ENCODE results near the gene MFAP3L.

Gene MFAP3L

GRCh38 chr4:170025523-170026252, 507 bp downstream of the MFAP3L start:
- H2BK5ac ChIP-seq (ENCODE audit: low read depth, low read length, poor library complexity, severe bottlenecking): no peak overlapping the region
- no peaks in the 10 kb centered on the region for H3K9me3 ChIP-seq (ENCODE audit: control insufficient read depth, low read length)
- peak overlapping the region; percentile 87 for H2AFZ ChIP-seq (ENCODE audit: low read depth, low read length)
- H3K14ac ChIP-seq (ENCODE audit: low read length in 2 of 2): peak overlapping the region in 1 of 2 experiments; percentile 35
- H3K27me3 ChIP-seq (ENCODE audit: control insufficient read depth in 1 of 2, insufficient read depth in 1 of 2, low read length in 2 of 2): peaks cover 0 to 4% of the 10 kb centered on the region in 2 experiments
- H2BK12ac ChIP-seq (ENCODE audit: low read length in 2 of 2): peak overlapping the region in 1 of 2 experiments; percentile 67
- H2BK120ac ChIP-seq (ENCODE audit: low read depth, low read length): no peak overlapping the region
- no peaks in the 10 kb centered on the region for H3K36me3 ChIP-seq (ENCODE audit: control insufficient read depth in 1 of 2, insufficient read depth in 2 of 2, low read depth in 1 of 2, low read length in 2 of 2)
- H4K8ac ChIP-seq (ENCODE audit: low read length): peak overlapping the region; percentile 27
- 5% methylated on average over 60 of the region's 74 CpGs for WGBS
- H3K18ac ChIP-seq (ENCODE audit: low read depth in 1 of 2, low read length in 2 of 2): peak overlapping the region; percentile 59 to 87
- H3K4me3 ChIP-seq (ENCODE audit: insufficient read depth in 1 of 2, low read depth in 1 of 2, low read length in 2 of 2): peak overlapping the region; percentile 76 to 83
- peaks cover 2% of the 10 kb centered on the region for H3K79me1 ChIP-seq (replicated peaks; ENCODE audit: low read length, poor library complexity, severe bottlenecking)
- peak overlapping the region in 1 of 2 experiments; percentile 29 for H3K23ac ChIP-seq (ENCODE audit: low read length in 2 of 2)
- DNase-seq: no peak
- H3K4me1 ChIP-seq (ENCODE audit: control insufficient read depth, insufficient read depth, low read depth, low read length): peaks cover 11% of the 10 kb centered on the region
- peak overlapping the region; percentile 77 for H3K9ac ChIP-seq (ENCODE audit: low read length)
- H3K27ac ChIP-seq (ENCODE audit: low read length, poor library complexity, severe bottlenecking): no peak overlapping the region
- no peak overlapping the region for H2AK5ac ChIP-seq (ENCODE audit: low read length, severe bottlenecking)
- H2BK15ac ChIP-seq (ENCODE audit: low read depth, poor library complexity, severe bottlenecking): peak overlapping the region; percentile 86
- H3K4ac ChIP-seq (ENCODE audit: low read depth in 1 of 2, low read length in 2 of 2): peak overlapping the region in 1 of 2 experiments; percentile 5
- peak overlapping the region; percentile 93 for H3K4me2 ChIP-seq (ENCODE audit: low read length, poor library complexity, severe bottlenecking)
- no peak overlapping the region for H4K91ac ChIP-seq (ENCODE audit: low read length)

GRCh38 chr4:170022211-170022610, 4.0 kb downstream of the MFAP3L start:
- Histone ChIP-seq H4K91ac (ENCODE audit: low read length) (no peak overlapping the region), H3K4me1 (ENCODE audit: control insufficient read depth, insufficient read depth, low read depth, low read length) (peaks cover 7% of the 10 kb centered on the region), H2BK5ac (ENCODE audit: low read depth, low read length, poor library complexity, severe bottlenecking) (no peak overlapping the region), H3K4me2 (ENCODE audit: low read length, poor library complexity, severe bottlenecking) (no peak overlapping the region), H3K4ac (ENCODE audit: low read depth in 1 of 2, low read length in 2 of 2) (no peak overlapping the region), H3K36me3 (ENCODE audit: control insufficient read depth in 1 of 2, insufficient read depth in 2 of 2, low read depth in 1 of 2, low read length in 2 of 2) (no peaks in the 10 kb centered on the region), H3K9ac (ENCODE audit: low read length) (no peak overlapping the region), H3K9me3 (ENCODE audit: control insufficient read depth, low read length) (no peaks in the 10 kb centered on the region), H3K23ac (ENCODE audit: low read length in 2 of 2) (no peak overlapping the region), H2AK5ac (ENCODE audit: low read length, severe bottlenecking) (no peak overlapping the region), H3K18ac (ENCODE audit: low read depth in 1 of 2, low read length in 2 of 2) (no peak overlapping the region), H3K14ac (ENCODE audit: low read length in 2 of 2) (no peak overlapping the region), H3K4me3 (ENCODE audit: insufficient read depth in 1 of 2, low read depth in 1 of 2, low read length in 2 of 2) (no peak overlapping the region), H3K27ac (ENCODE audit: low read length, poor library complexity, severe bottlenecking) (no peak overlapping the region), H4K8ac (ENCODE audit: low read length) (no peak overlapping the region), H3K27me3 (ENCODE audit: control insufficient read depth in 1 of 2, insufficient read depth in 1 of 2, low read length in 2 of 2) (no peaks in the 10 kb centered on the region), H2BK15ac (ENCODE audit: low read depth, poor library complexity, severe bottlenecking) (no peak overlapping the region), H2BK120ac (ENCODE audit: low read depth, low read length) (no peak overlapping the region), H2AFZ (ENCODE audit: low read depth, low read length) (no peak overlapping the region), H3K79me1 (replicated peaks; ENCODE audit: low read length, poor library complexity, severe bottlenecking) (peaks cover 5% of the 10 kb centered on the region), H2BK12ac (ENCODE audit: low read length in 2 of 2) (no peak overlapping the region)
- 89% methylated on average over 2 of the region's 2 CpGs for WGBS
- DNase-seq: no peak

GRCh38 chr4:170017252-170017651, 8.9 kb downstream of the MFAP3L start:
- no peak overlapping the region for H4K91ac ChIP-seq (ENCODE audit: low read length)
- WGBS: 85% methylated on average over 2 of the region's 3 CpGs
- no peak for DNase-seq

GRCh38 chr4:170015285-170015684, 10.9 kb downstream of the MFAP3L start:
- H3K27ac ChIP-seq (ENCODE audit: low read length, poor library complexity, severe bottlenecking): no peak overlapping the region
- WGBS: 94% methylated on average over 4 of the region's 4 CpGs
- H2BK120ac ChIP-seq (ENCODE audit: low read depth, low read length): no peak overlapping the region
- H3K4me2 ChIP-seq (ENCODE audit: low read length, poor library complexity, severe bottlenecking): no peak overlapping the region
- H2AFZ ChIP-seq (ENCODE audit: low read depth, low read length): no peak overlapping the region
- H3K4me3 ChIP-seq (ENCODE audit: insufficient read depth in 1 of 2, low read depth in 1 of 2, low read length in 2 of 2): no peak overlapping the region
- H3K79me1 ChIP-seq (replicated peaks; ENCODE audit: low read length, poor library complexity, severe bottlenecking): peaks cover 9% of the 10 kb centered on the region
- H3K36me3 ChIP-seq (ENCODE audit: control insufficient read depth in 1 of 2, insufficient read depth in 2 of 2, low read depth in 1 of 2, low read length in 2 of 2): no peaks in the 10 kb centered on the region
- no peak overlapping the region for H4K91ac ChIP-seq (ENCODE audit: low read length)
- no peak overlapping the region for H3K4ac ChIP-seq (ENCODE audit: low read depth in 1 of 2, low read length in 2 of 2)
- H3K9me3 ChIP-seq (ENCODE audit: control insufficient read depth, low read length): no peaks in the 10 kb centered on the region
- H3K4me1 ChIP-seq (ENCODE audit: control insufficient read depth, insufficient read depth, low read depth, low read length): no peaks in the 10 kb centered on the region
- H3K9ac ChIP-seq (ENCODE audit: low read length): no peak overlapping the region
- no peak overlapping the region for H4K8ac ChIP-seq (ENCODE audit: low read length)
- H3K14ac ChIP-seq (ENCODE audit: low read length in 2 of 2): no peak overlapping the region
- DNase-seq: no peak
- no peak overlapping the region for H3K23ac ChIP-seq (ENCODE audit: low read length in 2 of 2)
- no peak overlapping the region for H2BK15ac ChIP-seq (ENCODE audit: low read depth, poor library complexity, severe bottlenecking)
- H2BK5ac ChIP-seq (ENCODE audit: low read depth, low read length, poor library complexity, severe bottlenecking): no peak overlapping the region
- H3K18ac ChIP-seq (ENCODE audit: low read depth in 1 of 2, low read length in 2 of 2): no peak overlapping the region
- H2BK12ac ChIP-seq (ENCODE audit: low read length in 2 of 2): no peak overlapping the region
- H3K27me3 ChIP-seq (ENCODE audit: control insufficient read depth in 1 of 2, insufficient read depth in 1 of 2, low read length in 2 of 2): no peaks in the 10 kb centered on the region
- no peak overlapping the region for H2AK5ac ChIP-seq (ENCODE audit: low read length, severe bottlenecking)

More at GRCh38 chr4:170017252-170017651, 8.9 kb downstream of the MFAP3L start:
- Histone ChIP-seq H4K8ac (ENCODE audit: low read length) (no peak overlapping the region), H2BK5ac (ENCODE audit: low read depth, low read length, poor library complexity, severe bottlenecking) (no peak overlapping the region), H3K14ac (ENCODE audit: low read length in 2 of 2) (no peak overlapping the region), H3K23ac (ENCODE audit: low read length in 2 of 2) (no peak overlapping the region), H2AK5ac (ENCODE audit: low read length, severe bottlenecking) (no peak overlapping the region), H2BK12ac (ENCODE audit: low read length in 2 of 2) (no peak overlapping the region), H2BK120ac (ENCODE audit: low read depth, low read length) (no peak overlapping the region), H3K4me2 (ENCODE audit: low read length, poor library complexity, severe bottlenecking) (no peak overlapping the region), H3K18ac (ENCODE audit: low read depth in 1 of 2, low read length in 2 of 2) (no peak overlapping the region), H3K27me3 (ENCODE audit: control insufficient read depth in 1 of 2, insufficient read depth in 1 of 2, low read length in 2 of 2) (no peaks in the 10 kb centered on the region), H3K9me3 (ENCODE audit: control insufficient read depth, low read length) (no peaks in the 10 kb centered on the region), H3K79me1 (replicated peaks; ENCODE audit: low read length, poor library complexity, severe bottlenecking) (peaks cover 9% of the 10 kb centered on the region), H3K9ac (ENCODE audit: low read length) (no peak overlapping the region), H3K4ac (ENCODE audit: low read depth in 1 of 2, low read length in 2 of 2) (no peak overlapping the region), H3K36me3 (ENCODE audit: control insufficient read depth in 1 of 2, insufficient read depth in 2 of 2, low read depth in 1 of 2, low read length in 2 of 2) (no peaks in the 10 kb centered on the region), H3K4me3 (ENCODE audit: insufficient read depth in 1 of 2, low read depth in 1 of 2, low read length in 2 of 2) (no peak overlapping the region), H3K27ac (ENCODE audit: low read length, poor library complexity, severe bottlenecking) (no peak overlapping the region), H2AFZ (ENCODE audit: low read depth, low read length) (no peak overlapping the region), H2BK15ac (ENCODE audit: low read depth, poor library complexity, severe bottlenecking) (no peak overlapping the region), H3K4me1 (ENCODE audit: control insufficient read depth, insufficient read depth, low read depth, low read length) (no peaks in the 10 kb centered on the region)
